HG02870 (cell line): Measurements from ENCODE around the gene ANKS1B.

Experiments
- ATAC-seq: cut with Tn5 transposase; IDR thresholded peaks from one replicate; pipeline ENCODE4 v1.9.1; 2021; ENCODE audit warnings: mild to moderate bottlenecking, moderate library complexity; ENCODE audit not compliant: unreplicated experiment

Gene ANKS1B

GRCh38 chr12:99966429-99966828, 18.3 kb downstream of the ANKS1B start:
- no peak for ATAC-seq

DNA sequence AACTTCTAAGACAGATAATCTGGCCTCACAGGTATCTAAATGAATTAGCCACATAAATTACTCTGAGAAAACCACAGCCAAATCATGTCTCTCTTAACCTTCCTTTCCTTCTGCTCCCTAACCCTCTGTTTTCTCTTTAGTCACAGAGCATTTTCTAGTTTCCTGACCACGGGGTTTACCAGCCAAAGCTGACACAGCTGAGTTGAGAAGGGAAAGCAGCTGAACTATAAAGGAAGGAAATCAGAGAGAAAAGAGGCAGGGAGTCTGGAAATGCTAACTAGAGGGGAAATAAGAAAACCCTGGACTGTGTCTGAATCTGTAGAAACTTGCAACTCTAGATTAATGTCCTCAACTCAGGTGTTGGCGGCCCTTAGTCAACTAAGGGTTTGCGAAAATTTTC, 24.4 kb downstream of the ANKS1B start:
- no peak for ATAC-seq

DNA sequence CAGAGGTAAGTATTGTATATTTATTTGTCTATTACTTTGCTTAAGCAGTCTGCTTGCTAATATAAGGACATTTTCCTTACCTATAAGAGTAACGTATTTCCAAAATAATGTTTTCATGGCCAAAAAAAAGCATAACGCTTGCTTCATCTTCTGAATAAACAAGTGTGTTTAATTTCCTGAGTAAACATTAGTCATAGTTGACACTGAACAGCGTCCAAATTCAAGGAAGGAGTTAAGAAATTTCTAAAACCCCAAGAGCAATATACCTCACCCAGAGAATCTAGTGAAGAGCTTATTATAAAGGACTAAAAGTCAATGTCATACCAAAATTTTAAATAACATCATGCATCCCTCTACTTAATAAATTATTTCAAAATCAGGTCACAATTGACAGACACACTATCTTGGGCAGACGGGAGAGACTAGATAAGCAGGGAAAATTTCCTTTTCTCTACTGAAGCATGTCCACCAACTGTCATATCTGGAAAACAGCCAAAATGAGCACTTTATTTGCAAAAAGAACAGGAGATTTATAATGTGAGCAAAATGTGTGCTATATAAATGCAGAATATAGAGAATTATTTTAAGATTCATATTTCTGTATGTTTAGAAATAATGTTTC, 25.1 kb downstream of the ANKS1B start:
- no peak for ATAC-seq

- ATAC-seq: no peak
Observed at GRCh38 chr12:99957866-99958466, 26.8 kb downstream of the ANKS1B start.

DNA sequence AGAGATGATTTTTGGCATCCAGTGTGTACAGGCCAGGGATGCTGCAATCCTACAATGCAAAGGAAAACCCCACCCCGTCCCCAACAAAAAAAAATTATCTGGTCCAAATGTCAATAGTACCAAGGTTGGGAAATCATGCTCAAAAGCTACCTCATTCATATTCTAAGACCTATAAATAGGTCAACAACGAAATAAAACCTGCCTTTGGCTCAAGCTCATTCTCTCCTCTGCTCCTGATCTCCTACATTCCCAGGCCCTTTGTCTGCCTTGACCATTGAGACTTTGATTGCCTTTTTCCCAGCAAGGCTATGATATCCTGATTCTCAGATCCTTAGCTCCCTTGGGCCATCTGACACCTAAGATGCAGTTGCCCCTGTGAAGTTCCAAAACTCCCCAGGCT, 30.0 kb downstream of the ANKS1B start:
- no peak for ATAC-seq

- no peak for ATAC-seq
Observed at GRCh38 chr12:99948370-99948769, 36.4 kb downstream of the ANKS1B start.

GRCh38 chr12:99946131-99946530, 38.6 kb downstream of the ANKS1B start:
- ATAC-seq: no peak

GRCh38 chr12:99935608-99936007, 49.1 kb downstream of the ANKS1B start:
- ATAC-seq: no peak

DNA sequence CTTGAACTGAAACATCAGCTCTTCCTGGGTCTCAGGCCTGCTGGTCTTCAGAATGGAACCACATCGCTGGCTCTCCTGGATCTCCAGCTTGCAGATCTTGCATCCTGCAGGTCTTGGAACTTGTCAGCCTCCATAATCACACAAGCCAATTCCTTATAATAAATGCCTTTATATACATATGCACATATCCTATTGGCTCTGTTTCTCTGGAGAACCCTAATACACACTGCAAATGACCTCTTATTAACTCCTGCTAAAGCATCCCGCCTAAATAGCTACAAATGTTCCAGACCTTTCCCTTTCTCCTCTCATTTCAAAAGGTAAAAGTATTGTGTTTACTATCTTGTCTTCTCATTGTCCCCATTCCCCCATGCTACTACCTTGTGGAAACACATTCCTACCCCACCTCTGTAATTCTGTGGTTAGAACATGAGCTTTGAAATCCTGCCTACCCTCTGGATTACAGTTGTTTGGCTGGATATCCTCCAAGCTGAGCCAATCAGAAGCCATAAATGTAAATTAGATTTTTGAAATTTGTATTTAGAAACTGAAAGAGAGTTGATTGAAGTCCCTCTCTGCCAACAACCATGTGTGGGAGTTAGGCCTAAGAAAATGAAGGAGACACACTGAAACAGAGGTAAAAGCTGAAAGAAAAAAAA, 58.1 kb downstream of the ANKS1B start:
- ATAC-seq: no peak

GRCh38 chr12:99920353-99920960, 64.3 kb downstream of the ANKS1B start:
- no peak for ATAC-seq

- no peak for ATAC-seq
Observed at GRCh38 chr12:99917711-99918402, 66.9 kb downstream of the ANKS1B start.

GRCh38 chr12:99916555-99916954, 68.2 kb downstream of the ANKS1B start:
- no peak for ATAC-seq

DNA sequence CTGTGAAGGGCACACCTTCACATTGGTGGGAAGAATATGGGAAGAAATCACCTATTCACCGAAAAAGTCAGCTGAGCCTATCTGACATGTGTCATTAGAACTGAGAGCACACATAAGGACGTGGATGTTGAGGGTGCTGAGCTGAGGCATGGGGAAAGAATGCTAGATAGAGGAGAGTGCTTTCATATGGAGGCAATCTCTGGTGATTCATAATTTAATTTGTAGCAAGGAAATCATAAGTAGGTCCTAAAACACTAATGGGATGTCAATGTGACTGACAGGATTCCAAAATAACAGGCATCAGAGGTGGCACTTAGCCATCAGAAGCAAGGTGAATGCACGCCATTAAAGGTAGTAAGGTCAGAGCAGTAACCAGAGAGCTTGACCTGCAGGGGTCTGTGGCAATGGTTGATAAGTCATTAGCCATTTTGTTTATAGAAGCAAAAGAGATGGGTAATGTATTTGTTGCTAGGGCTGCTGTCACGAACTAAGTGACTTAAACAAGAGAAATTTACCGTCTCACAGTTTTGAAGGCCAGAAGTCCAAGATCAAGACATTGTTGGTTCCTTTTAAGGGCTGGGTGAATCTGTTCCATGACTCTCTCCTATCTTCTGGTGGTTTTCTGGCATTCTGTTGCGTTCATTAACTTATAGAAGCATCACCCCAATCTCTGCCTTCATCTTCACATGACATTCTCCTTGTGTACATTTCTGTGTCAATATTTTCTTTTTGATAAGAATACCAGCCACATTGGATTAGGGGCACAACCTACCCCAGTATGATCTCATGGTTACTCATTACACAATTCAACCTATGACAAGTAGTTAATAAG, 69.3 kb downstream of the ANKS1B start:
- no peak for ATAC-seq

- ATAC-seq: no peak
Observed at GRCh38 chr12:99914206-99914605, 70.5 kb downstream of the ANKS1B start.

DNA sequence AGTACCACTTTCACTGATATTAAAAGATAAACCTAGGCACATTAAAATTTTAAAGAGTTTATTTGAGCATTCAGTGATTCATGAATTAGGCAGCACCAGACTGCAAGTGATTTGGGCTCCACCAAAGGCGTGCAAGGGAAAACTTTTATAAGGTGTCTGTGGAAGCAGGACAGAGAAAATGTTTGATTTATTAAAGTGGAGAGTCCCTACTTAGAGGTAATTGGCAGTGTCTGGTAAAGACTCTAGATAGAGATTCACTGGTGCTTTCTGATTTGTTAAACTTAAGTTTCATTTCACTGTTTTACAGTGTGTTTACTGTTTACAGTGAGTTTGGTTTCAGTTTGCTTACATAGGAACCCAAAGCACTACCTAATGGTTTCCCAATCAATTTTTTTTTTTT, 72.8 kb downstream of the ANKS1B start:
- peak; percentile 84 for ATAC-seq

GRCh38 chr12:99911081-99911480, 73.7 kb downstream of the ANKS1B start:
- no peak for ATAC-seq

DNA sequence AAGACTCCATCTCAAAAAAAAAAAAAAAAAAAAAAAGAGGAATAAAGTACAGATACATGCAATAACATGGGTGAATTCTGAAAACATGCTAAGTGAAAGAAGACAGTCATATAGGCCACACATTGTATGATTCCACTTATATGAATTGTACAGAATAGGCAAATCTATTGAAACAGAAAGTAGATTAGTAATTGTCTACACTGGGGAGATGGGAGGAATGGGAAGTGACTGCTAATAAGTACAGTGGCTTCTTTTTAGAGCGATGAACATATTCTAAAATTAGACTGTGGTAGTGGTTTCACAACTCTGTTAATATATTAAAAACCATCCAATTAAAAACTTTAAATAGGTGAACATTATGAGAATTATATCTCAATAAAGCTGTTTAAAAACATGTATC, 74.4 kb downstream of the ANKS1B start:
- no peak for ATAC-seq

DNA sequence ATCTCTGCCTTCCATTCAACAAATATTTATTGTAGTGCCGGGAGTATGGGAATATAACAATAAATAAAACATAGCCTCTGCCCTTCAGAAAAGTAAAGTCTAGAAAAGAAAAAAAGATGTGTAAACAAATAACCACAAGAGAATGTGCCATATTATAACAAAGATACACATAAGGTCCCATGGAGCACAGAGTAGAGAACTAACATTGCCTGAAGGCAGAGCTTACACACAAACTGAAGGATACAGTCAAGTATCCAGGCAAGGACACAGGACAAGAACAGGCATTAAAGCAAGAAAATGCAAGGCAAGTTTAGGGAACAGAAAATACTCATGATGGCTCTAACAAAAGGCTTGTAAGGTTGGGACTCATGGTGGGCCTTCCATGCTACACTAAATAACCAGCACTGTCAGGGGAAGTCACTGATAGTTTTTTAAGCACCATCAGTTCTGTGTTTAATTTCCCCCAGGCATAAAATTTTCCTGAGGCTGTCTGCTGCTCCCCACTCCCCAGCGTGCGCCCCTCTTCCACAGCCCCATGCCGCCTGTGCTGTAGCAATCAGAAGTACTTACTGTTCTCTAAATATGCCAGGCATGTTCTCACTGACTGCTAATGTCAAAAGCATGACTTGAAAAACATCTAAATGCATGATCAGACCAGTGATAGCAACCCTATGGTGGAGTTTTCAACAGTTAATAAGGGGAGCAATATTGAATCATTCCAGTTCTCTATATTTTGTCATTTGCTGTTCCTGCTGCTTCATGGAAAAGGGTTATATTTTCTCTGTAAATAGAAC, 77.8 kb downstream of the ANKS1B start:
- no peak for ATAC-seq

DNA sequence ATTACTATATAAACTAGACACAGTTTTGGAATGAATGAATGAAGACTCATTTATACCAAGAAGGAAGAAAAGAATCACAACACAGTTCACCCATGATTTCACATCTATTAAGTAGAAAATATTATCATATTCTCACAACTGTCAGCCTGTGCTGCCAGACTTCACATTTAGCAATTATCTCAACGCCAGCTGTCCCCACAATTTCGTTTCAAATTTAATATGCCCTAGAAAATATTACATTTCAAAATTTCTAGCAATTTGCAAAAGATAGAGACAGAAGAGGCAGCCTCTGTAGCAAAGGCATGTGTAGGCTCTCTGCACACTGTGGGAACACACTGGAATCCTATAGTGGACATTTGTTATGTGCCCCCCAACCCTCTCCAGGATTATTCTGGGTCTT, 83.6 kb downstream of the ANKS1B start:
- ATAC-seq: no peak

DNA sequence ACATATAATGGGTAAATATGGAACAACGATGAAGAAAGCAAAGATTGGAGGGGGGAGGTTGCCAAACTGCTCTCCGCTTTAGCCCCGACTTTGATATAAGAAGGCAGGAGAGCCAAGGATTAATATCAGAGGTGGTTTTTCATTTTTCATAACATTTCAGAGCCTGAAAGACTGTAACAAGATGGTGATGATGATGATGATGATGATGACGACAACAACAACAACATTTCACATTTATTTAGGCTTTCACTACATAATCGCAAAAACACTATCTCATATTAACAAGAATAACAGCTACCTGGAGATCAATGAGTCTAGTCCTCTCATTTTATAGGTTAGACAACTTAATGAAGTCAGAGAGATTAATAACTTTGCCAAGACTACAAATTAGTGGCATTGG, 86.1 kb downstream of the ANKS1B start:
- no peak for ATAC-seq
